OCI-LY3 (cell line): ENCODE results near the gene GRIK4.

Experiments
- EZH2phosphoT487 ChIP-seq: fragments of 200-600 bp; shearing (Covaris generic); IDR thresholded peaks from 2 replicates; pipeline ENCODE4 v1.6.1; 2018; ENCODE audit warnings: antibody characterized with exemption, mixed run types, low read depth
- TF ChIP-seq, protein P1 (sequence below): fragments of 200-600, 300-600 bp; sonication (generic); IDR thresholded peaks from 2 replicates; pipeline ENCODE4 v1.5.1; 2014; ENCODE audit warnings: antibody characterized with exemption, low read length, low read depth

DNA sequence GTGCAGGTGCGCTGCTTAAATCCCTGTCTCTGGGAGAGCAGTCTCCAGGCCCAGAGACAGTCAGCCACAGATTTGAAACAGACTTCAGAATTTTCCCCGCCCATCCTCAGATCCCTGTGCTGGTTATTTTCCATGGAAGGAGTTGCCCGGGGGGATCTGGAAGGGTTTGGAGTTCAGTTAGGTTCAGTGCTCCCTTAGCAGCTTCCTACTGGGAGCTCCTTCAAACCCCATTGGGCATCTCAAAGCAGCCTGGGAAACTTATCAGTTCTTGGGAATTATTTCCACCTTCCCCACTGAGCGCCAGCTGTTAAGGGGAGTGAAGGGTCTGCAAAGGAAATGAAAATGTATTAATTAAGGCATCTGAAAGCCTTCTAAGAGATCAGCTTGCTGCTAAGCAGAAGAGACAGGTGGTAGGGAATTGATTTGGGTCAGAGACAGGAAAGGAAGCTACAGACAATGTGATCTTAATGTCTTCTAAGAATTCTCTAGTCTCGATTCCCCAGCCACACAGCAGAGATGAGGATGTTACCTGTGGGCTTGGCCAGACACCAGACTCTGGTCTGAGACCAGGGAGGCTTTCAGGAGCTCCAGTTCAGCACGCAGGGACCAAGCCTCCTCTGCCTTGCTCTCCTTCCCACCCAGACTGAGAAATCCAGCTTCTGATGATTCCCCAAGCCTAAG is 406.2 kb downstream of the GRIK4 start:
- TF ChIP-seq, protein P1, sequence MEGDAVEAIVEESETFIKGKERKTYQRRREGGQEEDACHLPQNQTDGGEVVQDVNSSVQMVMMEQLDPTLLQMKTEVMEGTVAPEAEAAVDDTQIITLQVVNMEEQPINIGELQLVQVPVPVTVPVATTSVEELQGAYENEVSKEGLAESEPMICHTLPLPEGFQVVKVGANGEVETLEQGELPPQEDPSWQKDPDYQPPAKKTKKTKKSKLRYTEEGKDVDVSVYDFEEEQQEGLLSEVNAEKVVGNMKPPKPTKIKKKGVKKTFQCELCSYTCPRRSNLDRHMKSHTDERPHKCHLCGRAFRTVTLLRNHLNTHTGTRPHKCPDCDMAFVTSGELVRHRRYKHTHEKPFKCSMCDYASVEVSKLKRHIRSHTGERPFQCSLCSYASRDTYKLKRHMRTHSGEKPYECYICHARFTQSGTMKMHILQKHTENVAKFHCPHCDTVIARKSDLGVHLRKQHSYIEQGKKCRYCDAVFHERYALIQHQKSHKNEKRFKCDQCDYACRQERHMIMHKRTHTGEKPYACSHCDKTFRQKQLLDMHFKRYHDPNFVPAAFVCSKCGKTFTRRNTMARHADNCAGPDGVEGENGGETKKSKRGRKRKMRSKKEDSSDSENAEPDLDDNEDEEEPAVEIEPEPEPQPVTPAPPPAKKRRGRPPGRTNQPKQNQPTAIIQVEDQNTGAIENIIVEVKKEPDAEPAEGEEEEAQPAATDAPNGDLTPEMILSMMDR: no peak
- TF ChIP-seq EZH2phosphoT487: no peak
